ENCODE data around the gene TRIM7.

- TF ChIP-seq YY1 (IDR thresholded peaks at IDR 0.05; ENCODE audit: insufficient read depth, insufficient read length) (no peak), ZNF274 (IDR thresholded peaks at IDR 0.05; ENCODE audit: low read depth, low read length) (no peak), SUZ12 (IDR thresholded peaks at IDR 0.05; ENCODE audit: extremely low read depth, insufficient read depth, insufficient read length) (no peak)
Observed at GRCh38 chr5:181218795-181219124, 13.8 kb upstream of the TRIM7 start.
